OCI-LY7 (cell line): ENCODE results near the gene SNU13. TPM values are rescaled to one million over a fixed set of nuclear protein-coding genes. Genes with fewer than 3 reads are reported as not detected.

Experiments
- BruUV-seq: library from RNA; stranded (reverse); fragments of 400-500 nt; replicated peaks from 2 replicates; lab custom pipeline; 2021; lab: Mats Ljungman, UMichigan
- CTCF ChIA-PET: fragments of 300-600 bp; sonication (Branson Sonifier 250); formaldehyde crosslinking; loops from one replicate; lab custom pipeline; 2022; ENCODE audit warnings: antibody characterized with exemption; ENCODE audit not compliant: unreplicated experiment; lab: Charles Lee
- POLR2A ChIA-PET: fragments of 300-600 bp; sonication (Branson Sonifier 250); formaldehyde crosslinking; loops from one replicate; lab custom pipeline; 2022; ENCODE audit warnings: antibody characterized with exemption; lab: Charles Lee
- DNase-seq: peaks from one replicate; pipeline ENCODE4 v3.0.0-alpha.2; 2015; ENCODE audit warnings: low spot score
- H2AFZ ChIP-seq: fragments of 200-600 bp; sonication (generic), shearing (Covaris generic); 2 replicates; pipeline ENCODE4 v1.6.1; 2014; ENCODE audit warnings: mild to moderate bottlenecking, antibody characterized with exemption, low read length, moderate library complexity
- H3K27ac ChIP-seq: fragments of 200-600 bp; sonication (generic); 2 replicates; pipeline ENCODE4 v1.5.1; 2014; ENCODE audit warnings: mixed run types, low read depth, mild to moderate bottlenecking, moderate library complexity, low read length, inconsistent platforms; ENCODE audit not compliant: poor library complexity, severe bottlenecking
- H3K36me3 ChIP-seq: fragments of 200-600 bp; sonication (generic); 2 replicates; pipeline ENCODE4 v1.6.1; 2014; ENCODE audit warnings: mild to moderate bottlenecking, antibody characterized with exemption, low read length, moderate library complexity, mixed read lengths; ENCODE audit not compliant: insufficient read depth
- H3K4me1 ChIP-seq: fragments of 200-600 bp; sonication (generic); 2 replicates; pipeline ENCODE4 v1.5.1; 2014; ENCODE audit warnings: mild to moderate bottlenecking, low read length; ENCODE audit not compliant: insufficient read depth, poor library complexity, severe bottlenecking
- H3K4me2 ChIP-seq: fragments of 200-600 bp; sonication (generic); 2 replicates; pipeline ENCODE4 v1.6.1; 2014; ENCODE audit warnings: mild to moderate bottlenecking, low read length
- H3K4me3 ChIP-seq: fragments of 200-600 bp; sonication (generic); 2 replicates; pipeline ENCODE4 v1.5.1; 2014; ENCODE audit warnings: mild to moderate bottlenecking, low read depth, low read length; ENCODE audit not compliant: poor library complexity, severe bottlenecking
- H3K79me2 ChIP-seq: fragments of 200-600 bp; sonication (generic); 2 replicates; pipeline ENCODE4 v1.6.1; 2016; ENCODE audit warnings: low read depth, mild to moderate bottlenecking, low read length, moderate library complexity, mixed read lengths; ENCODE audit not compliant: insufficient read depth
- H3K9me2 ChIP-seq: fragments of 200-600 bp; sonication (generic); 2 replicates; pipeline ENCODE4 v1.6.1; 2016; ENCODE audit warnings: mild to moderate bottlenecking, low read length, mixed read lengths; ENCODE audit not compliant: insufficient read depth
- H3K9me3 ChIP-seq: fragments of 200-600 bp; sonication (generic); 2 replicates; pipeline ENCODE4 v1.6.1; 2014; ENCODE audit warnings: mild to moderate bottlenecking, mixed run types, low read length, mixed read lengths
- H4K20me1 ChIP-seq: fragments of 200-600 bp; sonication (generic); 2 replicates; pipeline ENCODE4 v1.6.1; 2014; ENCODE audit warnings: mild to moderate bottlenecking, antibody characterized with exemption, low read length, moderate library complexity, mixed read lengths; ENCODE audit not compliant: insufficient read depth
- EZH2phosphoT487 ChIP-seq: fragments of 200-600 bp; sonication (generic); IDR thresholded peaks from 2 replicates; pipeline ENCODE4 v1.6.1; 2018; ENCODE audit warnings: low read depth, borderline replicate concordance, mild to moderate bottlenecking, mixed run types, antibody characterized with exemption, low read length, moderate library complexity, mixed read lengths
- intact Hi-C: fragments of 100-400 bp; cut with micrococcal nuclease; formaldehyde crosslinking; loops from one replicate; pipeline ENCODE4 v1.10.0; 2022; ENCODE audit not compliant: unreplicated experiment
- total RNA-seq, 2 experiments: library from RNA; depleted of rRNA in 1 of 2; stranded (reverse); fragments of >200 nt in 1 of 2; shearing (Covaris generic) in 1 of 2; gene quantifications; 2 replicates each; pipeline ENCODE4 v1.2.3, GENCODE V29; 2014 to 2022
- TF ChIP-seq, protein P1 (sequence below): fragments of 200-600 bp; sonication (generic); conservative IDR thresholded peaks from 2 replicates; pipeline ENCODE4 v1.5.1; 2014; ENCODE audit warnings: mild to moderate bottlenecking, antibody characterized with exemption, low read length, moderate library complexity, mixed read lengths

Gene SNU13
- total RNA-seq, 2 experiments from 2014 or later: 199 to 246 TPM

DNA sequence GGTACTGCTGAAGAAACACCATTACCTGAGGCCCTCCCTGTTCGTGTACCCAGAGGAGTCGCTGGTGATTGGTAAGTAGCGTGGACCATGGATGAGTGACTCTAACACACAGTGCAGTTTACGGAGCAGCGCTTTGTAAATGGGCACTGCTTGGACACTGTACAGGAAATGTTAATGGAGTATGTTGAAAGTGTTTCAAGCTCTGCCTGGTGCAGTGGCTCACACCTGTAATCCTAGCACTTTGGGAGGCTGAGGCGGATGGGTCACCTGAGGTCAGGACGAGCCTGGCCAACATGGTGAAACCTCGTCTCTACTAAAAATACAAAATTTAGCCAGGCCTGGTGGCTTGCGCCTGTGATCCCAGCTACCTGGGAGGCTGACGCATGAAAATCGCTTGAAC lies 37.8 kb downstream of the SNU13 start:
- BruUV-seq: no TSS peak
- CTCF ChIA-PET: no interaction called here

DNA sequence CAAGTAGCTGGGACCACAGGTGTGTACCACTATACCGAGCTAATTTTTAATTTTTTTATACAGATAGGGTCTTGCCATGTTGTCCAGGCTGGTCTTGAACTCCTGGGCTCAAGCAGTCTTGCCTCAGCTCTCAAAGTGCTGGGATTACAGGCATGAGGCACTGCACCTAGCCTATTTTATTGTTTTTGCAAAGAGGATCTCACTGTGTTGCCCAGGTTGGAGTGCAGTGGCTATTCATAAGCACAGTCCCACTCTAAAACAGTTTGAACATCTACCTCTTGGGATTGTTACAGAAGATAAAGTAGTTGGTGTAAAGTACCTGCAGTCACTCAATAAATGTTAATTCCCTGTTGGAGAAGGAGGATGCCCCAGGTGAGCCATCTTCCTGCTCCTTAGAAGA lies 38.4 kb downstream of the SNU13 start:
- no TSS peak for BruUV-seq
- peaks cover 98% of the 10 kb centered on the region for H3K36me3 ChIP-seq
- POLR2A ChIA-PET: no interaction called here

More for the DNA sequence above, 37.8 kb downstream of the SNU13 start:
- Histone ChIP-seq H3K27ac (no peak overlapping the region), H3K9me2 (no peaks in the 10 kb centered on the region), H3K79me2 (peaks cover 6% of the 10 kb centered on the region; the same call in 1 of the 2 replicates), H3K4me2 (no peak overlapping the region), H3K36me3 (peaks cover 98% of the 10 kb centered on the region), H4K20me1 (0 out of 2 replicates have a peak, but pooled peaks cover 4% of the 10 kb centered on the region), H2AFZ (no peak overlapping the region), H3K9me3 (no peaks in the 10 kb centered on the region), H3K4me3 (no peak overlapping the region), H3K4me1 (no peaks in the 10 kb centered on the region)
- POLR2A ChIA-PET: interaction anchor here (0.6 kb wide), 1 partner anchor 715 kb away, joined by 5 read pairs; no protein-coding TSS in a partner anchor
- TF ChIP-seq, protein P1, sequence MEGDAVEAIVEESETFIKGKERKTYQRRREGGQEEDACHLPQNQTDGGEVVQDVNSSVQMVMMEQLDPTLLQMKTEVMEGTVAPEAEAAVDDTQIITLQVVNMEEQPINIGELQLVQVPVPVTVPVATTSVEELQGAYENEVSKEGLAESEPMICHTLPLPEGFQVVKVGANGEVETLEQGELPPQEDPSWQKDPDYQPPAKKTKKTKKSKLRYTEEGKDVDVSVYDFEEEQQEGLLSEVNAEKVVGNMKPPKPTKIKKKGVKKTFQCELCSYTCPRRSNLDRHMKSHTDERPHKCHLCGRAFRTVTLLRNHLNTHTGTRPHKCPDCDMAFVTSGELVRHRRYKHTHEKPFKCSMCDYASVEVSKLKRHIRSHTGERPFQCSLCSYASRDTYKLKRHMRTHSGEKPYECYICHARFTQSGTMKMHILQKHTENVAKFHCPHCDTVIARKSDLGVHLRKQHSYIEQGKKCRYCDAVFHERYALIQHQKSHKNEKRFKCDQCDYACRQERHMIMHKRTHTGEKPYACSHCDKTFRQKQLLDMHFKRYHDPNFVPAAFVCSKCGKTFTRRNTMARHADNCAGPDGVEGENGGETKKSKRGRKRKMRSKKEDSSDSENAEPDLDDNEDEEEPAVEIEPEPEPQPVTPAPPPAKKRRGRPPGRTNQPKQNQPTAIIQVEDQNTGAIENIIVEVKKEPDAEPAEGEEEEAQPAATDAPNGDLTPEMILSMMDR: no peak
- TF ChIP-seq EZH2phosphoT487: no peak
- DNase-seq: no peak
- intact Hi-C loops: no loop called here

DNA sequence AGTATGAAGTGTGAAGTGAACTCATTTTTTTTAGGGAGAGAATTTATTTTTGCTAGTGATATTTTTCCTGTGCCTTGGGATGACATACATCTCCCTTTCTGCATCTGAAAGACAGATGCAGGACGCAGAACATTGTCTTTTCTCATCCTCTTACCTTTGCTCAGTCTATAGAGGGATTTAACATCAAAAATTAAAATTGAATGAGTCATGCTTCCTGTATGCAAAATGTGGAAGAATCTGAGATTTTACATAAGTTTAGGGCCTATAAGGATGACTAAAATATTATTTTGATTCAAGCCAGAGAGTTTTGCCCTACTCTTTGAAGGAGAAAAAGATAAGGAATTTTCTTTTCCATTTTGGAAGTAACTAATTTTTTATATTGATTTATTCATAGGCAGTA lies 40.2 kb downstream of the SNU13 start:
- no peaks in the 10 kb centered on the region for H3K9me3 ChIP-seq
- ChIA-PET CTCF (no interaction called here), POLR2A (no interaction called here)
- H3K9me2 ChIP-seq: no peaks in the 10 kb centered on the region
- TF ChIP-seq, protein P1: no peak
- no peak for TF ChIP-seq EZH2phosphoT487
- TSS peak; percentile 48 for BruUV-seq
- no peak overlapping the region for H3K27ac ChIP-seq
- no peaks in the 10 kb centered on the region for H4K20me1 ChIP-seq
- peaks cover 3% of the 10 kb centered on the region; the same call in 1 of the 2 replicates for H3K79me2 ChIP-seq
- H2AFZ ChIP-seq: no peak overlapping the region
- H3K4me3 ChIP-seq: no peak overlapping the region
- no peak for DNase-seq
- no peak overlapping the region for H3K4me2 ChIP-seq
- H3K4me1 ChIP-seq: no peaks in the 10 kb centered on the region
- peaks cover 95% of the 10 kb centered on the region for H3K36me3 ChIP-seq
- intact Hi-C loops: no loop called here

More for the DNA sequence above, 38.4 kb downstream of the SNU13 start:
- TF ChIP-seq, protein P1: no peak
- no peak for TF ChIP-seq EZH2phosphoT487
- H3K9me3 ChIP-seq: no peaks in the 10 kb centered on the region
- no peak overlapping the region for H2AFZ ChIP-seq
- peaks cover 6% of the 10 kb centered on the region; the same call in 1 of the 2 replicates for H3K79me2 ChIP-seq
- H3K27ac ChIP-seq: no peak overlapping the region
- 0 out of 2 replicates have a peak, but pooled peaks cover 4% of the 10 kb centered on the region for H4K20me1 ChIP-seq
- CTCF ChIA-PET: no interaction called here
- no peak overlapping the region for H3K4me2 ChIP-seq
- intact Hi-C loops: no loop called here
- H3K9me2 ChIP-seq: no peaks in the 10 kb centered on the region
- H3K4me3 ChIP-seq: no peak overlapping the region
- DNase-seq: no peak
- no peaks in the 10 kb centered on the region for H3K4me1 ChIP-seq
